Measurements from ENCODE around the gene RASGEF1C. TPM values are rescaled to one million over a fixed set of nuclear protein-coding genes. Genes with fewer than 3 reads are reported as not detected.

Gene RASGEF1C
- total RNA-seq, 1 donor from 2014 or later = not detected

GRCh38 chr5:180241600-180241999 is 32.6 kb upstream of the RASGEF1C start:
- FAIRE-seq (no peak), DNase-seq (ENCODE audit: low read depth) (no peak)
- Histone ChIP-seq H3K4me3 (ENCODE audit: low read depth, low read length) (no peak overlapping the region), H3K36me3 (ENCODE audit: control insufficient read depth, insufficient read depth, low read length) (peaks cover 6% of the 10 kb centered on the region), H3K27me3 (ENCODE audit: control insufficient read depth, insufficient read depth, low read length) (no peaks in the 10 kb centered on the region)
- no peak for TF ChIP-seq CTCF (IDR thresholded peaks at IDR 0.05; ENCODE audit: insufficient read depth, low read length, severe bottlenecking)

GRCh38 chr5:180238631-180239030 is 29.6 kb upstream of the RASGEF1C start:
- Histone ChIP-seq H3K4me3 (ENCODE audit: low read depth, low read length) (no peak overlapping the region), H3K36me3 (ENCODE audit: control insufficient read depth, insufficient read depth, low read length) (peaks cover 6% of the 10 kb centered on the region), H3K27me3 (ENCODE audit: control insufficient read depth, insufficient read depth, low read length) (no peaks in the 10 kb centered on the region)
- TF ChIP-seq CTCF (IDR thresholded peaks at IDR 0.05; ENCODE audit: insufficient read depth, low read length, severe bottlenecking) = no peak
- FAIRE-seq (no peak), DNase-seq (ENCODE audit: low read depth) (no peak)

DNA sequence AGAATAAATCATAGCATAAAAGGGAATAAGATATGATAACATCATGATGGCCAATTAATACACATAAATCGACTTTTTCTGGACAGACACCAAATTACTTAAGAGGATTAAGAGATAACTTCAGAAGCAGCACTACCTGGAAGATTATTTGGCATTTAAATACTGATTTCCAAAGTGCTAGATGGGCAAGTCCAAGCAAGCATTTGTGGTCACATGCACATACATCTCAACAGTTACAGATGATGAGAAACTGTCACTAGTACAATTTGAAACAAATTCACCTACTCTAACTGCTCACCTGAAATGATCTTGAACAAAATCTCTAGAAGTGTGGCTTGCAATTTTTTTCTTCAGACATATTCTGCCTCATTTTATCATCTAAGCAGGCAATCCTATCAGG is 26.8 kb upstream of the RASGEF1C start:
- no peak for FAIRE-seq
- TF ChIP-seq CTCF (IDR thresholded peaks at IDR 0.05; ENCODE audit: insufficient read depth, low read length, severe bottlenecking) = no peak
- Histone ChIP-seq H3K27me3 (ENCODE audit: control insufficient read depth, insufficient read depth, low read length) (no peaks in the 10 kb centered on the region), H3K36me3 (ENCODE audit: control insufficient read depth, insufficient read depth, low read length) (peaks cover 6% of the 10 kb centered on the region), H3K4me3 (ENCODE audit: low read depth, low read length) (no peak overlapping the region)
- peak; percentile 75 for DNase-seq (ENCODE audit: low read depth)

DNA sequence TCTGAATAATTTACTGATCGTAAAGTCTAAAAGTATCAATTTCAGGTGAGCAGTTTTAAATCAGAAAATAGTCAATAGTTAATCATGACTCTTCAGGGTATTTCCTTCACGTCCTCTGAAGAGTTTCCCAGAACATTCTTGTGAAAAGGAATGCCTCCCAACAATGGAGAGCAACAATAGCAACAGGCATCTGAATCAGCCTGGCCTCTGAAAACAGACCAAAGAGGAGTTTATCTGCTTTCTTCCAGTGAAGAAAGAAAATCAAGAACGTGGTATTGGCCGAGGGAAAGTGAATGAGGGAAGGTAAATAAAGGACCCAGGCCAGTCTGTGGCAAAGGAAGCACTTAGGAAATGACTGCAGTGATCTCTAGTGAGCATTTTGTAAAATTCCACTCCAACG is 26.1 kb upstream of the RASGEF1C start:
- TF ChIP-seq CTCF (IDR thresholded peaks at IDR 0.05; ENCODE audit: insufficient read depth, low read length, severe bottlenecking) = no peak
- no peak for FAIRE-seq
- no peak for DNase-seq (ENCODE audit: low read depth)
- H3K27me3 ChIP-seq (ENCODE audit: control insufficient read depth, insufficient read depth, low read length) = no peaks in the 10 kb centered on the region
- H3K36me3 ChIP-seq (ENCODE audit: control insufficient read depth, insufficient read depth, low read length) = peaks cover 3% of the 10 kb centered on the region
- H3K4me3 ChIP-seq (ENCODE audit: low read depth, low read length) = no peak overlapping the region

- FAIRE-seq (no peak), DNase-seq (ENCODE audit: low read depth) (no peak)
- no peak overlapping the region for H3K4me3 ChIP-seq (ENCODE audit: low read depth, low read length)
- TF ChIP-seq CTCF (IDR thresholded peaks at IDR 0.05; ENCODE audit: insufficient read depth, low read length, severe bottlenecking) = no peak
- no peaks in the 10 kb centered on the region for H3K27me3 ChIP-seq (ENCODE audit: control insufficient read depth, insufficient read depth, low read length)
- H3K36me3 ChIP-seq (ENCODE audit: control insufficient read depth, insufficient read depth, low read length) = peaks cover 3% of the 10 kb centered on the region
These were observed 25.3 kb upstream of the RASGEF1C start for GRCh38 chr5:180234271-180234670.

DNA sequence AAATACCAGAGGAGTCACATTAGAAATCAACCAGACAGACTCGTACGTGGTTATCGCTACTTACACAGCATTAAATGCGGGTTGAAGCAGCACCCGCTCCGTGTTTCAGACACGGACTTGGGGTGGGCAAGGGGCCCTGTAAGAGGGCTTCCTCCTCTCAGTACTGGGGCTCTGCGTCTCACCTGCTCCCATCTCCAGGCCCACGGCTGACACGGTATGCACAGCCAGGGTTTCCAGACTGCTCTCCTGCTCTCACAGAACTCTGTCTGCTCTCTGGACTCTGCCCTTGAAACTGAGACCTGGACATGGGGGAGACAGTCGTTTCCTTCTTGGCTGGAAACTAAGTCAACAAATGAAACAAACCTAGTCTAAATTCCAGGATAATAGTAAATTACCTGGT is 24.7 kb upstream of the RASGEF1C start:
- DNase-seq (ENCODE audit: low read depth) (no peak), FAIRE-seq (no peak)
- TF ChIP-seq CTCF (IDR thresholded peaks at IDR 0.05; ENCODE audit: insufficient read depth, low read length, severe bottlenecking) = no peak
- peaks cover 3% of the 10 kb centered on the region for H3K36me3 ChIP-seq (ENCODE audit: control insufficient read depth, insufficient read depth, low read length)
- no peak overlapping the region for H3K4me3 ChIP-seq (ENCODE audit: low read depth, low read length)
- no peaks in the 10 kb centered on the region for H3K27me3 ChIP-seq (ENCODE audit: control insufficient read depth, insufficient read depth, low read length)

Measured in bronchial epithelial cell (primary cell).